Kidney epithelial cell (primary cell): ENCODE results near the gene SH3BGR. TPM values are rescaled to one million over a fixed set of nuclear protein-coding genes. Genes with fewer than 3 reads are reported as not detected.

Experiments used
- DNase-seq: peaks from one replicate; pipeline ENCODE4 v3.0.0-alpha.2; 2010; ENCODE audit warnings: low read depth
- H3K27me3 ChIP-seq: 2 replicates; pipeline ENCODE4 v1.6.0; 2011; ENCODE audit warnings: low read length; ENCODE audit not compliant: control insufficient read depth, insufficient read depth
- H3K36me3 ChIP-seq: 2 replicates; pipeline ENCODE4 v1.5.1; 2011; ENCODE audit warnings: low read length; ENCODE audit not compliant: control insufficient read depth, insufficient read depth
- H3K4me3 ChIP-seq: 2 replicates; pipeline ENCODE4 v1.5.1; 2011; ENCODE audit warnings: low read depth, mild to moderate bottlenecking, control low read depth, low read length
- total RNA-seq: library from RNA; depleted of rRNA; stranded (reverse); fragments of >200 nt; gene quantifications from 2 replicates; pipeline ENCODE4 v1.2.3, GENCODE V29; 2015
- TF ChIP-seq, protein P1 (sequence below): IDR thresholded peaks from 2 replicates; pipeline ENCODE4 v1.5.1; 2011; ENCODE audit warnings: mild to moderate bottlenecking, moderate library complexity, low read length, control low read depth, inconsistent platforms; ENCODE audit not compliant: insufficient read depth, poor library complexity, severe bottlenecking

SH3BGR gene
- total RNA-seq, 1 donor from 2014 or later, result 6.9 TPM

DNA sequence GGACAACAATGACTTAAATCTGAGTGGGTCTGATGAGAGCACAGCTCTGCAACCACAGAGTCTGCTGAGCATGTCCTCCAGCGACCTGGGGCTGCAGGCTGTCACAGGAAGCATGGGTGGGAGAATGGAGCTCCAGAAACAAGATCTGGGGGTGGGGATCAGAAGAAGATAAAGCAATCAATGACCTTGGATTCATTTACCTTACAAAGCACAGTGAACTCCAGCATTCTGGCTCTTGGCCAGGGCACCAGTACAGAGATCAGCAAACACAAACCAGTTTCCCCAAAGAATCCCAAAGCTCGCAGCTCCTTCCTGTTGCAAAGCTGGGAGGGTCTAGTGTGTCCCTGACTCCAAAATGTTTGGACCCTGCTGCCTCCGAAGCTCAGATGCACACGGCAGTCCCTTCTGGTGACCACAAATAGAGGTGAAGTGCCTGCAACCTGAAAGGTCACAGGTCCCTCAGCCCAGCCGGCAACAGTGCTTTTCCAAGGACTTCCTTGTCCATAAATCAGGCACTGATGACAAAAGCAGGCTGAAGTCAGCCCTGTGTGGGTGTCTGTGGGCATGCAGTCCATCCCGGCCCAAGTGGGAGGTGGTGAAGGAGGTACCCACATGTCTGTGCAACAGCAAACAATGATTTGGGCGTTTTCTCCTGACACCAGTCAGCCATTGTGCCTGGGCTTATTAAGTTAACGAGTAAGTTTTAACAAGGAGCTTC lies 76.1 kb downstream of the SH3BGR start:
- H3K36me3 ChIP-seq, result no peaks in the 10 kb centered on the region
- TF ChIP-seq, protein P1, sequence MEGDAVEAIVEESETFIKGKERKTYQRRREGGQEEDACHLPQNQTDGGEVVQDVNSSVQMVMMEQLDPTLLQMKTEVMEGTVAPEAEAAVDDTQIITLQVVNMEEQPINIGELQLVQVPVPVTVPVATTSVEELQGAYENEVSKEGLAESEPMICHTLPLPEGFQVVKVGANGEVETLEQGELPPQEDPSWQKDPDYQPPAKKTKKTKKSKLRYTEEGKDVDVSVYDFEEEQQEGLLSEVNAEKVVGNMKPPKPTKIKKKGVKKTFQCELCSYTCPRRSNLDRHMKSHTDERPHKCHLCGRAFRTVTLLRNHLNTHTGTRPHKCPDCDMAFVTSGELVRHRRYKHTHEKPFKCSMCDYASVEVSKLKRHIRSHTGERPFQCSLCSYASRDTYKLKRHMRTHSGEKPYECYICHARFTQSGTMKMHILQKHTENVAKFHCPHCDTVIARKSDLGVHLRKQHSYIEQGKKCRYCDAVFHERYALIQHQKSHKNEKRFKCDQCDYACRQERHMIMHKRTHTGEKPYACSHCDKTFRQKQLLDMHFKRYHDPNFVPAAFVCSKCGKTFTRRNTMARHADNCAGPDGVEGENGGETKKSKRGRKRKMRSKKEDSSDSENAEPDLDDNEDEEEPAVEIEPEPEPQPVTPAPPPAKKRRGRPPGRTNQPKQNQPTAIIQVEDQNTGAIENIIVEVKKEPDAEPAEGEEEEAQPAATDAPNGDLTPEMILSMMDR, result no peak
- no peaks in the 10 kb centered on the region for H3K27me3 ChIP-seq
- no peak overlapping the region for H3K4me3 ChIP-seq
- no peak for DNase-seq

- TF ChIP-seq, protein P1, result no peak
- H3K36me3 ChIP-seq, result no peaks in the 10 kb centered on the region
- H3K27me3 ChIP-seq, result no peaks in the 10 kb centered on the region
- DNase-seq, result no peak
- H3K4me3 ChIP-seq, result no peak overlapping the region
Observed at GRCh38 chr21:39529026-39529425, 77.3 kb downstream of the SH3BGR start.

- no peak for DNase-seq
- TF ChIP-seq, protein P1, result no peak
- H3K27me3 ChIP-seq, result no peaks in the 10 kb centered on the region
- no peak overlapping the region for H3K4me3 ChIP-seq
- no peaks in the 10 kb centered on the region for H3K36me3 ChIP-seq
Observed at GRCh38 chr21:39531064-39531463, 79.3 kb downstream of the SH3BGR start.

- Histone ChIP-seq H3K36me3 (no peaks in the 10 kb centered on the region), H3K27me3 (no peaks in the 10 kb centered on the region), H3K4me3 (no peak overlapping the region)
- TF ChIP-seq, protein P1, result peak; percentile 10
- DNase-seq, result no peak
Observed at GRCh38 chr21:39531840-39532239, 80.1 kb downstream of the SH3BGR start.

DNA sequence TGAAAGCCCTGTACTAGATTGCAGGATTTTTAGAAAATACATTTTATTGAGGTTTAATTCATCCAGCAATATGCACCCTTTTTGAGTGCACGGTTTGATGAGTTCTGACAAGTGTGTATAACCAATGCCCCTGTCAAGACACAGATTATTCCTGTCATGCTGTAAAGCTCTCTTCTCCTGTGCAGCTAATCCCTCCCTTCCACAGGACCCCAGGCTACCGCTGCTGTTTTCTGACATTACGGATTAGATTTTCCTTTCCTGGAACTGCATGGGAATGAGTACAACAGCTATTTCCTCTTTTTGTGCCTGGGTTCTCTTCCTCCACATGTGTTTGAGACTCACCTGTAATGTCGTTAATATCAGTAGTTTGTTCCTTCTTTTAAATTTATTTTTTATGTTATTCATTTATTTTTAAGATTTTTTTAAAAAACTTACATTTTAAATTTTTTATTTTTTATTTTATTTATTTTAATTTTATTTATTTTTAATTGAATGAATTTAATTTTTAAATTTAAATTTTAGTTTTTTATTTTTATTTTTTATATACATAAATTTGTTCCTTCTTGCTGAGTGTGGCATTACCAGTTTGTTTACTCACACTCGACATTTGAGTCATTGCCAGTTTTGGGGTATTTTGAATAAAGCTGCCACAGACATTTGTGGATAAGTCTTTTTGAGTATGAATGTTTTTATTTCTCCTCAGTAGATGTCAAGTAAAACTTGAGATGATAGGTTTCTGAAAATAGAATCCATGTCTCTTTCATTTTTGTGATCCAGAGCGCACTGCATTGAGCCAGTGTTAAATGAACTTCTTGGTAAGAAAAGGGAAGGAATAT lies 82.0 kb downstream of the SH3BGR start:
- no peak for DNase-seq
- Histone ChIP-seq H3K27me3 (no peaks in the 10 kb centered on the region), H3K4me3 (no peak overlapping the region), H3K36me3 (no peaks in the 10 kb centered on the region)
- TF ChIP-seq, protein P1, result no peak
